HUDEP-2 (cell line): ENCODE measurements around the gene PHF2.
A peak's percentile ranks its signal among the peaks of the same experiment; 100 is the strongest.

Experiments used
- DNase-seq, 76 experiments: peaks; one replicate each; lab custom pipeline; 2025; ENCODE audit not compliant: unreplicated experiment in 76 of 76; lab: John Stamatoyannopoulos, UW

The PHF2 gene

DNA sequence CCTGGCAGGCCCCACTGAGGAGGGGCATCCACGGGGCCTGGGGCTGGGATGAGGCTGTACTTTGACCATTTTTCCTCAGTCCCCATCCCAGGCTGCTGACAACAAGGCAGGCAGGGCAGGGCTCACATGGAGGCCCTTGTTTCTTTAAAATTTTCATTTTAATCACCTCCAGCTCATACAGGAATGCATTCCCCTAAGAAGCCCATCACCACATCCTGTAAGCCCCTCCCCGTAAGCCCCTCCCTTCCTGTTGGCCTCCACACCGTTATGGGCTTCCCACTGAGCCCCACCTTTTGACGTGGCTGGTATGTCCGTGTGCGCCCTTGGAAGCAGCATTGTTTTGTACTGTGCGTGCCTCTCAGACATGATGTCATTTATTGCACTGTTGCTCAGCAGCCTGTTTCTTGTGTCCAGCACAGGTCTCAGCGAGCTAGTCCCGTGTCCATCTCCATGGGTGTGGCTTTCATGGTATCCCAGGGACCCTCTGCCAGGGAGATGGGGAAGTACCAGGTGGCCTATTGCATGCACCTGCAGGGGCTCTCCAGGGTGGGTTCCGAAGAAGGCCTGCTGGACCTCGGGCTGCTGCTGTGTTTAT is 22.4 kb downstream of the PHF2 start:
- DNase-seq, result no peak

DNA sequence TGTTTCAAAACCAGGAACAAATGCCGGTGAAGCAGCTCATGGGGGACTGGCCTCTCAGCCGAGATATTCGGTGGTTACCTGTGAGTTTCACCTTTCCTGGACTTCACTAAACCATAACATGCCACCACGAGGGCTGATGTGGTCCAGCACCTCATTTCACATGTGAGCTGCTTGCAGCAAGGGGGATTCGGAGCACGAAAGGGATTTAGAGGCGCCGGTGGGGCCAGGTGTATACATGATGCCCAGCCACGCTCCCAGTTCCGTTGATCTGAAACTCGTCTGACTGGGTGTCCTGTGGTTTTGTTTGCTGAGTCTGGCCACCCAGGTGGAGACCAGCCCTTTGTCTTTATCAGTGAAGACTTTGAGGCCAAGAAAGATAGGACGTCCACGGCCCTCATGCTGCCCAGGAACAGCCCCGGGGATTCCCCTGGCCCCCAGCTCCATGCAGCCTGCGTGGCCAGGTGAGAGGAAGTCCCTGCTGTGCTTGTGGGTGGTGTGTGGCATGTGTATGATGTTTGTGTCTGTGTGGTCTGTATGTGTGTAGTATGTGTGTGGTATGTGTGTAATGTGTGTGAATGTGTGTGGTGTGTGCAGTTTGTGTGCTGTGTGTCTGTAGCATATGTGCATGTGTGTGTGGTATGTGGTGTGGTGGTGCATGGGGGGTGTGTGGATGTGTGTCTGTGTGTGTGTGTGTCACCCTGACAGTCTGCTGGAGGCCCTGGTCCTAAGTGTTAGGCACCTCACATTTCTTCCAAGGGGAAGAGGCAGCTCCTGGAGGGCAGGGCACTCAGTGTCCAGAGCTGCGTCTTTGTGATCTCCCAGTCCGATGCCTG is 23.4 kb downstream of the PHF2 start:
- peak in 1 of 76 experiments; percentile 31 for DNase-seq

DNA sequence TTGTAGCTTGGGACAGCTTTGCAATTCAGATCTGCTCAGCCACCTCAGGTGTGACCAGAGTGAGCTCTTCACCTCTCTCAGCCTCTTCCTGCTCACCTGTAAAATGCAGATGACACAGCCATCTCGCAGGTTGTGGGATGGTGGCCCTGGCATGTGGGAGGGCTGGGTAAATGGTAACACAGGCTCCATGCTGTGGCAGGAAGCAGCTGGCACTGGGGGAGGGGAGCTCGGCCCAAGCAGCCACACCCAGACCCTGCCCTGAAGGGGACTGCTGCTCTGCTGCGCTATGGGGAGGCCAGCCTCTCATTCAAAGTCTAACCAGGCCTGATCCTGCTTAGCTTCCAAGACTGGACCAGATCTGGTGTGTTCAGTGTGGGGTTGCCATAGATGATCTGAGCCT is 24.1 kb downstream of the PHF2 start:
- DNase-seq, result peak in 49 of 76 experiments; percentile 6 to 60 (median 40)

DNA sequence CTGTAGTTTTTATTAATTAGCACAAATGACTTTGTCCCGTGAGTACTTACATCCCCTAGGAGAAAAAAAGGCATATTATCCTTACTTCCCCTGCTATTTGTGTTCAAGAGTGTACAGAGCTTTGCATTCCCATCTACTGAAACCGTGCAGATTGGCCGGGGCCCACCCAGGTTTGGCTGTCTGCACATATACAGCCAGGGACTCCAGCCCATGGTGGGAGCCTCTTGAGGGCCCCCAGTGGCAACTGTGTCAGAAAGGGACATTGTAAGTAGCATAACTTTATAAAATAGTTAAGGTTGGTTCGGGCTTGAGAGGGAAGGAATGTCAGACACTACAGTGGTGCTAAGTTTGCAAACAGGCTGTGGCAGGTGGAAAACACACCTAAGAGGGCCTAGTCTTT is 24.7 kb downstream of the PHF2 start:
- DNase-seq, result no peak

DNA sequence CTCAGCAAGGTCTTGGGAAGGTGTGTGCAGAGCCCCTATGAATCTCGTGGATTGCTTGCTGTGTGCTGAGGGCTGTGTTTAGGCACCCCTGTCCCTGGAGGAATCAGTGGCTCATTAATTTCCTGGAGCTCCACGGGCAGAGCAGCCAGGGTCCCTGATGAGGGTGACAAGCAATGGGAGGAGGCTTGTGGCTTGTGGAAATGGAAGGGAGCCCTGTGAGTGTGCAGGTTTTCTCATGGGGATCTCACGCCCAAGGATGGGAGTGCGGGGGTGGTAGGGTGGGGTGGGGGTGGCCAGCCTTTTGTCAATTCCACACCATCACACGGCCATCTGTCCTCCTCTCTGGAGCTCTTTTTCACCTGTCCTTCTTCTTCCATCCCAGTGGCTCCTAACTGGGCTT is 25.3 kb downstream of the PHF2 start:
- no peak for DNase-seq

DNA sequence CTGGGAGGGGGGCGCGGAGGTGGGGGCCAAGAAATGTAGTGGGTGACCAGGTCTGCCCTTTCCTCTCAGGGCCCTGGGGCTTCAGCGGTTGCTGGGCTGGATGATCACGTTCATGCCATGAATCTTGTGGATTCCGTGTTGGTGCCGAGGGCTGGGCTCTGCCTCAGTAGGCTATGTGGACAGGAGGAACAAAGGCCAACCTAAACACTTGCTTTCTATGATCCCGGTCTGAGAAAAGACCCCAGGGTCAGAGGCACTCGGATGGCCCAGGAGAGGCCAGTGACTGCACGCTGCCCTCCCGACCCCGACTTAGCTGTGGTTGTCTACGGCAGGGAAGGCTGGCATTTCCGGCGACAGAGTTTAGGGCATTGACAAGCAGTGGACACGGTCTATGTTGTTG is 26.6 kb downstream of the PHF2 start:
- no peak for DNase-seq

DNA sequence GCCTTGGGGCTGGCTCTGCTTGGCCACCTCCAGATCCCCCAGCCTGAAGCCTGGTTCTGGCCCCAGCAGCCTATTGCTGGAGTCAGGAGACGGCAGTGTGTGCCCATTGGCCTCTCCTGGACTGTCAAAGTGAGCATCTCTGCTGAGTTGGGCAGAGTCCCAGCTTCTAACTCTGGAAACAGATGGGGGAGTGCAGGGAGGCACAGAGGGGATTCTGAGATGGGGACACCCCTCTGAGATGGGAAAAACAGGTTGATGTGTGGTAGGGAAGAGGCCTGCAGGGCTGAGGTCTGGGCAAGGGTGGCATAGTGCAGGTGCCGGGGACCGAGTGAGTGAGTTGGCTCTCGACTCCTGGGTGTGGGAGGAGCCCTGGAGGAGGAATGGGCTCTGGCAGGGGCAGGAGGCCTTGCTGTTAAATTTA is 27.5 kb downstream of the PHF2 start:
- DNase-seq, result no peak

DNA sequence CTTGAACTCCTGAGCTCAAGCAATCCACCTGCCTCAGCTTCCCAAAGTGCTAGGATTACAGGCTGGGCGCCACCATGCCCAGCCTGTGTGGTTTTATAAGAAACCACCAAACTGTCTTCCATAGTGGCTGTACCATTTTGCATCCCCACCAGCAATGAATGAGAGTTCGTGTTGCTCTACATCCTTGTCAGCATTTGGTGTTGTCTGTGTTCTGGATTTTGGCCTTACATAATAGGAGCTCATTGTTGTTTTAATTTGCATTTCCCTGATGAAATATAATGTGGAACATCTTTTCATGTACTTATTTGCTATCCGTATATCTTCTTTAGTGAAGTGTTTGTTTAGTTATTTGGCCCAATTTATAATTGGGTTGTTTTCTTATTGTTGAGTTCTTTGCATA is 29.8 kb downstream of the PHF2 start:
- no peak for DNase-seq

DNA sequence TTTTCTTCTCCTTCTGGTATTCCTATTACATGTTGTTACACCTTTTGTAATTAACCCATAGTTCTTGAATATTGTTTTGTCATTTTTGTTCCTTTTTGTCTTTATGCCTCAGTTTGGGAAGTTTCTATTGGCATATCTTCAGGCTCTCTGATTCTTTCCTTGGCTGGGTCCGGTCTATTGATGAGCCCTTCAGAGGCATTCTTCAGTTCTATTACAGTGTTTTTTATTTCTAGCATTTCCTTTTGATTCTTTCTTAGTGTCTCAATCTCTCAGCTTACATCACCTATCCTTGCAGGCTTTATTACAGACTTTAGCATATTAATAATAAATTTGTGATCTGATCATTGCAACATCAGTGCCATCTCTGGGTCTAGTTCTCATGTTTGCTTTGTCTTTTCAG is 33.8 kb downstream of the PHF2 start:
- no peak for DNase-seq

DNA sequence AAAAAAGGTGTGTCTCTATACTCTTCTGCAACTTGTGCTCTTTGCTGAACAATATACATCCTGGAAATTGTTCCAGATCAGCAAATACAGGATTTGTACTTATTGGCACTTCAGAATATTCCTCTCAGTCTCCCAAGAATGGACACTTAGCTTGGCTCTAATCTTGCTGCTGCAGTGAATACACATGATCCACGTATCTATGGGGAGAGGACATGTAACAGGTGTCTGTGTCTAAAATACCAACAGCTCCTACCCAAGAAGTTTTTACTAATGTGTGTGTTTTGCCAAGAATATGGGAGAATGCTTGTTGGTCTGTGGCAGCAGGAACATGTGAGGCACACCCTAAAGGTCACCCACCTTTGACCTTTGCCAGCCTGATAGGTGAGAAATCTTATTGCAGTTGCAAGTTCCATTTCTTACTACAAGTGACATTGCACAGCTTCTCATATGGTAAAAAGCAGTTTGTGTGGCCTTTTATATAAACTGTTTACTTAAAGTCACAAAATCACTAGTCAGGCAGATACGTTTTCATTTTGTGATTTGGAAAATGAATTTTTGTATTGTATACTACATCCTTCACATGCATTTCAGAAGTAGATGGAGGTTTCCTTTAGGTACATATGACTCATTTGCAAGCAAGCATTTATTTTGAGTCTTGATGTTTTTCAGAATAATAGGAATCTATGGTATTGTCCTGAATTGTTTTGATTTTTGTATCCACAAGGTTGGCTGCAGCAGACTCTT is 35.8 kb downstream of the PHF2 start:
- DNase-seq, result no peak

DNA sequence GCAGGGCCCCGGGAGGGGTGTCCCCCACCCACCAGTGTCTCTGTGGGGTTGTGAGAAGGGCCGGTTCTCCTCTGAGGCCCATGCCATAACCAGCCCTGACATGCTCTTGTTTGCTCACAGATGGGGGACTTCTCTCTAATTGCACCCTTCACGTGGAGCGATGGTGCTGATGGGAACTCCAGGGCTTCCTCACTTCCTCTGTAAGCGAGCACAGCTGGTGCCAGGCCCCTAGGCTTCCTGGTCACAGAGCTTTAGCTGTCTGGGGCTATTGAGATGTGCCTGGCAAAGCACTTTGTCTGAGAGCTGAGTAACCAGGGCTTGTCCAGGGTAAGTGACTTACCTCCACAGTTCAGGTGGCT is 36.4 kb downstream of the PHF2 start:
- no peak for DNase-seq

DNA sequence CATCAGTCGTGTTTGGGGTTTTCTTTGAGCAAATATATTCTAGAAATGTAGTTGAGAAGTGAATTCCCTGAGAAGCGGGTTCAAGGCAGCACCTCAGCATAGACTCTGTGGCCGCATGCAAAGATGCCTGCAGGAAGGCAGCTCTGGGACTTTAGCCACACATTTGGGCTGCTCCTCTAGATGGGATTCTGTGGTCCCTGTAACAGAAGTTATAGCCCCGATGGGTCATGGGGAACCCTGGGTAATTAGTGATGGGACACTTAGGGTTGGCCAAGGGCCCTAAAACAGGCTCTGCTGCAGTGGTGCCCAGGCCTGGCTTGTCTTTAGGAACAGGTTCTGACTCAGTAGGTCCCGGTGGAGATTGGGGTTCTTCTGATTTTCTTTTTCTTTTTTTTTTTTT is 36.8 kb downstream of the PHF2 start:
- DNase-seq, result no peak

DNA sequence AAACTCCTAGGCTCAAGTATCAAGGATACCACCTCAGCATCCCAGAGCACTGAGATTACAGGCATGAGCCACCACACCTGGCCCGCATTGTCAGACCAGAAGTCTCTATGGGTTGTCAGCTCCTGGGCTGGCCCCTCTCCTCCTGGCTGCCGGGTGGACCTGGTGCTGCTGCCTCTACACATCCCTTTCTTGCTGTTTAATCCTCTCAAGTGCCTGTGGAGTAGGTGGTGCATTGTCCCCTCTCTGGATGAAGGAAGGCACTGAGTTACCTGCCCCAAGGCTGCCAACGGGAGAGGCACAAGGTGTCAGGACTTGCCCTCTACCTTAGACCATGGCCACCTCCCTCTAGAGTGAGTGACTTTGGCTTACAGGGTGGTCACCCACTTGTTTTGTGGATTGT is 37.4 kb downstream of the PHF2 start:
- DNase-seq, result no peak

DNA sequence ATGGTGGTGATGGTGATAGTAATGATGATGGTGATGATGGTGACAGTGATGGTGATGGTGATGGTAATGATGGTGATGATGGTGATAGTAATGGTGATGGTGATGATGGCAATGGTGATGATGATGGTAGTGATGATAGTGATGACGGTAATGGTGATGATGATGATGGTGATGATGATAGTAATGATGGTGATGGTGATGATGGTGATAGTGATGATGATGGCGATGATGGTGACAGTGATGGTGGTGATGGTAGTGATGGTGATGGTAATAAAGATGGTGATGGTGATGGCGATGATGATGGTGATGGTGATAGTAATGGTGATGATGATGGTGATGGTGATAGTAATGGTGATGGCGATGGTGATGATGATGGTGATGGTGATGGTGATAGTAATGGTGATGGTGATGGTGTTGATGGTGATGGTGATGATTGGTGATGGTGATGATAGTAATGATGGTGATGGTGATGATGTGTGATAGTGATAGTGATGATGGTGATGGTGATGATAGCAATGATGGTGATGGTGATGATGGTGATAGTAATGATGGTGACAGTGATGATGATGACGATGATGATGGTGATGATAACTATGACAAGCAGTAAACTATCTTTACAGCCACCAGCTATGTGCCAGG is 38.6 kb downstream of the PHF2 start:
- no peak for DNase-seq

DNA sequence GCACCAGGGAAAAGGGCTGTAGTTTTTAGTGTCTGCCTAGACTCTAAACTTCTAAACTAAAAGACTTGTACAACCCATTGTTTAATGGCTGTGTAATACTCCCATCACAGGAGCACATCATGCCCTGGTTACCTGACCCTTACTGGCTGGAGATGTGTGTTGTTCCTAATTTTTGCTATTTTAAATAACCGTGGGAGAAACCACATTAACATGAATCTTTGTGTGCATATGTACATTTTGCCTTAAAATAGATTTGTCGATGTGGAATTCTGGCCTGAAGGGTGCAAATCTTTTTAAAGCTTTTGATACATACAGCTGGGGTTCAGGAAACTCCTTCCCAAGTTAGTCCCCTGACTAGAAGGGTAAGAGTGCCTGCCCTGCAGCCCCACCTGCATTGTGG is 39.7 kb downstream of the PHF2 start:
- no peak for DNase-seq

DNA sequence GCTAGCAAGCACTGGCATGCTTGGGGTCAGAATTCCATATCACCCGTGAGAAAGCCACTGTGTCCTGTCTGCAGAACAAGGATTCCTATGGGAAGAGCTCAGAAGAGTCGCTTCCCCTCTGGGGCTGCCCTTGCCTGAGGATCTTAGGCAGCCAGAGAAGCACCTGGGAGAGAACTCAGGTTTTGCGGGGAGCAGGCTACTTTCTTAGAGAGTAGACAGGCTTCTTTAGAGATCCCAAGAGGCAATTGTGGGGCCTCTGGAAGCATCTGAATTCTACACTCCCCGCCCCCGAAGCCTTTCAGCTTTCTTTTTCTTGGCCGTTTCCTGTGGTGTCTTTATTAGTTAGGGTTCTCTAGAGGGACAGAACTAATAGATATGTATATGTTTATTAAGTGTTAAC is 40.9 kb downstream of the PHF2 start:
- DNase-seq, result no peak

DNA sequence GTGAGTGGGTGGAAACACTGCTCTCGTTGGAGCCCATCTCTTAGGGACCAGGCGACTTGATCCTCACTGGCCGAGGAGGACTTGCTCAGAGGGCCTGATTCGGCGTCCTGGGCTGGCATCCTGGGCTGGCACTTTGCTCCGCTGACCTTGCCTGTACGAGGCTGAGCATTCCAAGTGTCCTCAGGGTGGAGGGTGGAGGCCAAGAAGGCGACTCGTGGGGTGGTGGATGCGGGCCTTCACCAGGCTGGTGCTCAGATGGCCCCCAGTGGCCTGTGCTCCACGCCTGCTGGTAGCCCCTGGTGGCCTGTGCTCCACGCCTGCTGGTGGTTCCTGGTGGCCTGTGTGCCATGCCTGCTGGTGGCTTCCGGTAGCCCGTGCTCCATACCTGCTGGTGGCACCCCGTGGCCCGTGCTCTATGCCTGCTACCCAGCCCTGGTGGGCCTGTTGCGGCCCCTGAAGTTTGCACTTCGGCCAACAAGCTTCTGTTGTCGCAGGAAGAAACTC is 42.9 kb downstream of the PHF2 start:
- no peak for DNase-seq

DNA sequence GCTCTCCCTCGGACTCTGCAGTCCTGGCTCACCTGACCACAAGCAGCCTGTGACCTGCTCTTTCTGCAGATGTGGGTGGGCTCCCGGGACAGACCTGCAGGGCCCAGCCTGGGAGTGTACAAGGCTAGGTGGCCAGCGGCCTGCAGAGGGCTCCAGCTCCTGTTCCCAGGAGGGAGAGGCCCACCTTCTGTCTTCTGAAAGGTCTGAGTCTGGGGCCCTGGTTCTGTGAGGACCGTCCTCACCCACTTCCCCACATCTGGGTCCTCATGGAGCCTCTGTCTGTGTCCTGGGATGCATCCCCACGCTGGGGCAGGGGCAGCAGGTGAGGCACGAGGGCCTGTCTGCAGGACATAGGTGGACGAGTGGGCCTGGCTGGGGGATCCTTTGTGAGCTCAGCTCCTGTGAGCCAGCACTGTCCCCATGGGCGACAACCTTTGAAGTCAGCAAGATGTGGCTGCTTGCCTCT is 43.7 kb downstream of the PHF2 start:
- DNase-seq, result no peak

DNA sequence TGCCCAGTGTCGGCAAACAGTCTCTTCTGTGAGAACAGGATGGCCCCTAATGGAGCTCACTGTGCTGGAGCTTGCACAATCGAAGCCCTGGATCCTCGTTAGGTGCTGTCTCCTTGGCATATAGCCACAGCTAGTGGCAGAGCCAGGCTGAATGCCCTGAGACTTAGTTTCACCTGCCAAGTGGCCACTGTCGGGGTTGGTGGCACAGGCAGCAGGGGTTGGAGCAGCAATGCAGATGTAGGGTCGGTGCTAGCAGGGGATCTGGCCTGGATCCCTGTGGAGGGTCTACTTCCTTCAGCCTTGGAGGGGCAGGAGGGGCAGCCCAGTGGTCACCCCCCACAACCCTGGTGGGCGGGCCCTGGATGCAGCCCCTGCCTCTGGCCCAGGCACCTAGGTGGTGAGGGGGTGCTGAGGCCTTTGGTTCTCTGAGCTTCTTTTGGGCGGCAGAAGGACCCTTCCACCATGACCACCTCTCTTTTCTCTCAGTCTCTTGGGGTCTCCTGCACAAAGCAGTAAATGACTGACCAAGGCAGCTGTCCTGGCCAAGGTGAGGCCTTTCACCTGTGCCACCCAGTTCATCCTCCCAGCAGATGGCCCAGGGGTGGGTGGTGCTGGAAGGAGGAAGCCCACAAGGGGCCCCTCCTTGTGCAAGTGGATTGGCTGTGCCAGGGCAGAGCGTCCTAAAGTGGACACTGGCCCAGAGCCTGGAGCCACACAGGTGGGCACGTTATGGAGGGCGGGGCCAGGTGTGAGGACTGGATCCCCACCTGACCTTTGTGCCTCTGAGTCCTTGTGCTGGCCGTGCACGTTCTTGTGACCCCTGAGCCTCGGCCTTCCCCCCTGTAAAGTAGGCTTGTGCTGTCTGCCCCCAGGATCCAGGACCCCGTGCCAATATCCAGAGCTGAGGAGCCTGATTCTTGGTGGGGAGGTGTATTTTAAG is 44.8 kb downstream of the PHF2 start:
- DNase-seq, result no peak

DNA sequence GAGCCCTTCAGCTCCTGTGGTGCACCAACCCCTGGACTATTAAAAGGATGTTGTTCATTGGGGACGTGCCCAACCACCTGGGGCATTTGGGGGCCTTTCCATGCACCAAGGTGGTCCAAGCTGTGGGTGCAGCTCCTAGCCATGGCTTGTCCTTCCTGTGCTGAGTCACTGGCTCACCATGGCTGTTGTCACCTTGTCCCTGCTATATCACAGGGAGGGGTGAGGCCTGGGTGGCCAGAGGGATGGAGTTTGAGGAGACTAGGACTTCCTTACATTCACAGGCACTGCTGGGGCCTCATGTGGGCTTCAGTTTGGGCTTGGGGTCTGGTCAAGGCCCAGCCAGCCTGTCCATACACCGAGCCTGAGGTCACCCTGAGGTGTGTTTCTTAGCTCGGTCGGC is 45.5 kb downstream of the PHF2 start:
- no peak for DNase-seq
